ENCODE data around the gene NUDT4. TPM values are rescaled to one million over a fixed set of nuclear protein-coding genes. Genes with fewer than 3 reads are reported as not detected.

The NUDT4 gene
- total RNA-seq, 1 experiment from 2014 or later, result 236 TPM

GRCh38 chr12:93413064-93413463 is 35.3 kb downstream of the NUDT4 start:
- Histone ChIP-seq H3K9me3 (no peaks in the 10 kb centered on the region), H3K4me3 (ENCODE audit: low read depth, low read length) (no peak overlapping the region), H3K27me3 (replicated peaks; ENCODE audit: control insufficient read depth, insufficient read depth, low read length) (no peaks in the 10 kb centered on the region), H3K4me1 (no peaks in the 10 kb centered on the region), H3K36me3 (ENCODE audit: control insufficient read depth, insufficient read depth, low read length) (no peaks in the 10 kb centered on the region)
- no peaks in the 10 kb centered on the region for H3K27me3 Mint-ChIP-seq (ENCODE audit: insufficient read depth, unreplicated experiment)
- H3K4me1 Mint-ChIP-seq (ENCODE audit: low read depth, unreplicated experiment), result peaks cover 31% of the 10 kb centered on the region
- H3K27ac Mint-ChIP-seq (ENCODE audit: unreplicated experiment), result peak overlapping the region; percentile 20
- POLR2A ChIA-PET, result no interaction called here
- no peak overlapping the region for H3K4me3 Mint-ChIP-seq (ENCODE audit: unreplicated experiment)
- intact Hi-C loops (cut with micrococcal nuclease; ENCODE audit: unreplicated experiment), result no loop called here
- no peak for DNase-seq
- BruUV-seq (replicated peaks), result no TSS peak
- TF ChIP-seq CTCF (IDR thresholded peaks at IDR 0.05; ENCODE audit: insufficient read depth in 1 of 2, low read depth in 1 of 2, low read length in 1 of 2, severe bottlenecking in 1 of 2, unreplicated experiment in 1 of 2), result no peak
- CTCF ChIA-PET, result no interaction called here
- H3K9me3 Mint-ChIP-seq (ENCODE audit: unreplicated experiment), result no peaks in the 10 kb centered on the region
- peaks cover 71% of the 10 kb centered on the region for H3K36me3 Mint-ChIP-seq (ENCODE audit: insufficient read depth, unreplicated experiment)

- Histone ChIP-seq H3K36me3 (ENCODE audit: control insufficient read depth, insufficient read depth, low read length) (no peaks in the 10 kb centered on the region), H3K9me3 (no peaks in the 10 kb centered on the region), H3K4me1 (peaks cover 4% of the 10 kb centered on the region; the same call in 1 of the 2 replicates), H3K4me3 (ENCODE audit: low read depth, low read length) (no peak overlapping the region), H3K27me3 (replicated peaks; ENCODE audit: control insufficient read depth, insufficient read depth, low read length) (no peaks in the 10 kb centered on the region)
- no peaks in the 10 kb centered on the region for H3K27me3 Mint-ChIP-seq (ENCODE audit: insufficient read depth, unreplicated experiment)
- POLR2A ChIA-PET, result interaction anchor here (0.6 kb wide), 1 partner anchor 11 kb away, joined by 3 read pairs; no protein-coding TSS in a partner anchor
- no peak for DNase-seq
- CTCF ChIA-PET, result interaction anchor here (1.1 kb wide), 1 partner anchor 470 kb away, joined by 3 read pairs; no protein-coding TSS in a partner anchor
- H3K9me3 Mint-ChIP-seq (ENCODE audit: unreplicated experiment), result no peaks in the 10 kb centered on the region
- H3K27ac Mint-ChIP-seq (ENCODE audit: unreplicated experiment), result no peak overlapping the region
- H3K4me3 Mint-ChIP-seq (ENCODE audit: unreplicated experiment), result no peak overlapping the region
- no TSS peak for BruUV-seq (replicated peaks)
- peaks cover 49% of the 10 kb centered on the region for H3K36me3 Mint-ChIP-seq (ENCODE audit: insufficient read depth, unreplicated experiment)
- peaks cover 37% of the 10 kb centered on the region for H3K4me1 Mint-ChIP-seq (ENCODE audit: low read depth, unreplicated experiment)
- TF ChIP-seq CTCF (IDR thresholded peaks at IDR 0.05; ENCODE audit: insufficient read depth in 1 of 2, low read depth in 1 of 2, low read length in 1 of 2, severe bottlenecking in 1 of 2, unreplicated experiment in 1 of 2), result no peak
- intact Hi-C loops (cut with micrococcal nuclease; ENCODE audit: unreplicated experiment), result no loop called here
Measured at GRCh38 chr12:93415723-93416464, 38.2 kb downstream of the NUDT4 start.

- H3K9me3 ChIP-seq, result no peaks in the 10 kb centered on the region
- ChIA-PET CTCF (no interaction called here), POLR2A (no interaction called here)
- no TSS peak for BruUV-seq (replicated peaks)
- Mint-ChIP-seq H3K4me1 (ENCODE audit: low read depth, unreplicated experiment) (peaks cover 28% of the 10 kb centered on the region), H3K27ac (ENCODE audit: unreplicated experiment) (no peak overlapping the region), H3K27me3 (ENCODE audit: insufficient read depth, unreplicated experiment) (no peaks in the 10 kb centered on the region), H3K4me3 (ENCODE audit: unreplicated experiment) (no peak overlapping the region), H3K9me3 (ENCODE audit: unreplicated experiment) (no peaks in the 10 kb centered on the region), H3K36me3 (ENCODE audit: insufficient read depth, unreplicated experiment) (peaks cover 30% of the 10 kb centered on the region)
- TF ChIP-seq CTCF (IDR thresholded peaks at IDR 0.05; ENCODE audit: insufficient read depth in 1 of 2, low read depth in 1 of 2, low read length in 1 of 2, severe bottlenecking in 1 of 2, unreplicated experiment in 1 of 2), result no peak
- H3K4me3 ChIP-seq (ENCODE audit: low read depth, low read length), result no peak overlapping the region
- no peaks in the 10 kb centered on the region for H3K36me3 ChIP-seq (ENCODE audit: control insufficient read depth, insufficient read depth, low read length)
- peaks cover 4% of the 10 kb centered on the region; the same call in 1 of the 2 replicates for H3K4me1 ChIP-seq
- H3K27me3 ChIP-seq (replicated peaks; ENCODE audit: control insufficient read depth, insufficient read depth, low read length), result no peaks in the 10 kb centered on the region
- intact Hi-C loops (cut with micrococcal nuclease; ENCODE audit: unreplicated experiment), result no loop called here
- no peak for DNase-seq
Measured at GRCh38 chr12:93417967-93418480, 40.3 kb downstream of the NUDT4 start.
